ENCODE measurements around the gene ORM2.

GRCh38 chr9:114309096-114309495 lies 20.6 kb upstream of the ORM2 start:
- TF ChIP-seq POLR2A (IDR thresholded peaks at IDR 0.05) = no peak
- TF ChIP-seq CTCF (IDR thresholded peaks at IDR 0.05) = no peak

Data from Peyer's patch (tissue), 4 donors.